ENCODE measurements around the gene OR2AP1.
"Not testable (repeated sequence)": the region's sequence is repeated elsewhere in the genome, so short reads cannot be mapped to it uniquely, and the experiment has no call there.

Gene OR2AP1

GRCh38 chr12:55572168-55572567, at the start of gene OR2AP1:
Gene OR2AP1 (plus strand): TSS chr12:55572468. CDS start chr12:55574415, 1,947 bp downstream.
- Mint-ChIP-seq H3K27ac (ENCODE audit: low read depth) (no peak within 1 kb of the TSS), H3K4me3 (no peak within 1 kb of the TSS), H3K9me3 (peaks cover 25% of the 10 kb centered on the region), H3K4me1 (no peaks in the 10 kb centered on the region), H3K27me3 (peaks cover 68% of the 10 kb centered on the region), H3K36me3 (ENCODE audit: insufficient read depth) (no peaks in the 10 kb centered on the region)
- ATAC-seq (replicated peaks; ENCODE audit: extremely low read depth, poor library complexity, severe bottlenecking) (no peak), DNase-seq (ENCODE audit: low spot score in 2 of 2) (no peak)

GRCh38 chr12:55548235-55548634, 24.0 kb upstream of the OR2AP1 start:
- H3K9me3 Mint-ChIP-seq; H3K4me3 Mint-ChIP-seq; H3K36me3 Mint-ChIP-seq (ENCODE audit: insufficient read depth); H3K27ac Mint-ChIP-seq (ENCODE audit: low read depth); ATAC-seq (replicated peaks; ENCODE audit: extremely low read depth, poor library complexity, severe bottlenecking); H3K4me1 Mint-ChIP-seq; DNase-seq (ENCODE audit: low spot score in 2 of 2): not testable (repeated sequence)
- peaks cover 85% of the 10 kb centered on the region for H3K27me3 Mint-ChIP-seq

GRCh38 chr12:55548756-55549155, 23.5 kb upstream of the OR2AP1 start:
- no peak overlapping the region for H3K27ac Mint-ChIP-seq (ENCODE audit: low read depth)
- H3K9me3 Mint-ChIP-seq = no peaks in the 10 kb centered on the region
- H3K4me1 Mint-ChIP-seq = no peaks in the 10 kb centered on the region
- no peak for ATAC-seq (replicated peaks; ENCODE audit: extremely low read depth, poor library complexity, severe bottlenecking)
- H3K27me3 Mint-ChIP-seq = peaks cover 81% of the 10 kb centered on the region
- H3K36me3 Mint-ChIP-seq (ENCODE audit: insufficient read depth) = no peaks in the 10 kb centered on the region
- no peak overlapping the region for H3K4me3 Mint-ChIP-seq
- DNase-seq (ENCODE audit: low spot score in 2 of 2) = no peak

GRCh38 chr12:55549302-55549701, 23.0 kb upstream of the OR2AP1 start, which contains the start of gene OR6C4:
Gene OR6C4 (plus strand): TSS chr12:55549602. CDS start chr12:55551227, 1,625 bp downstream.
- H3K27ac Mint-ChIP-seq (ENCODE audit: low read depth) = no peak within 1 kb of the TSS
- ATAC-seq (replicated peaks; ENCODE audit: extremely low read depth, poor library complexity, severe bottlenecking) = no peak

GRCh38 chr12:55554296-55554695, 18.0 kb upstream of the OR2AP1 start:
- peaks cover 81% of the 10 kb centered on the region for H3K27me3 Mint-ChIP-seq
- DNase-seq (ENCODE audit: low spot score in 2 of 2) = no peak
- H3K9me3 Mint-ChIP-seq = peaks cover 16% of the 10 kb centered on the region
- H3K4me3 Mint-ChIP-seq = no peak overlapping the region
- no peak overlapping the region for H3K27ac Mint-ChIP-seq (ENCODE audit: low read depth)
- H3K4me1 Mint-ChIP-seq = no peaks in the 10 kb centered on the region
- ATAC-seq (replicated peaks; ENCODE audit: extremely low read depth, poor library complexity, severe bottlenecking) = no peak
- H3K36me3 Mint-ChIP-seq (ENCODE audit: insufficient read depth) = no peaks in the 10 kb centered on the region

More at GRCh38 chr12:55549302-55549701, 23.0 kb upstream of the OR2AP1 start, which contains the start of gene OR6C4:
- no peaks in the 10 kb centered on the region for H3K4me1 Mint-ChIP-seq
- H3K36me3 Mint-ChIP-seq (ENCODE audit: insufficient read depth) = no peaks in the 10 kb centered on the region
- no peak for DNase-seq (ENCODE audit: low spot score in 2 of 2)
- H3K9me3 Mint-ChIP-seq = no peaks in the 10 kb centered on the region
- peaks cover 76% of the 10 kb centered on the region for H3K27me3 Mint-ChIP-seq
- H3K4me3 Mint-ChIP-seq = no peak within 1 kb of the TSS

GRCh38 chr12:55570060-55570459, 2.2 kb upstream of the OR2AP1 start:
- Mint-ChIP-seq H3K27me3 (peaks cover 72% of the 10 kb centered on the region), H3K9me3 (peaks cover 25% of the 10 kb centered on the region)
- H3K4me1 Mint-ChIP-seq; H3K27ac Mint-ChIP-seq (ENCODE audit: low read depth); DNase-seq (ENCODE audit: low spot score in 2 of 2); H3K36me3 Mint-ChIP-seq (ENCODE audit: insufficient read depth); H3K4me3 Mint-ChIP-seq; ATAC-seq (replicated peaks; ENCODE audit: extremely low read depth, poor library complexity, severe bottlenecking): not testable (repeated sequence)

- Mint-ChIP-seq H3K9me3 (peaks cover 25% of the 10 kb centered on the region), H3K27me3 (peaks cover 73% of the 10 kb centered on the region)
- H3K27ac Mint-ChIP-seq (ENCODE audit: low read depth); H3K4me1 Mint-ChIP-seq; H3K36me3 Mint-ChIP-seq (ENCODE audit: insufficient read depth); DNase-seq (ENCODE audit: low spot score in 2 of 2); ATAC-seq (replicated peaks; ENCODE audit: extremely low read depth, poor library complexity, severe bottlenecking); H3K4me3 Mint-ChIP-seq: not testable (repeated sequence)
These were observed 1.6 kb upstream of the OR2AP1 start for GRCh38 chr12:55570689-55571088.

GRCh38 chr12:55582066-55582465, 9.8 kb downstream of the OR2AP1 start:
- Mint-ChIP-seq H3K27ac (ENCODE audit: low read depth) (no peak overlapping the region), H3K27me3 (peaks cover 57% of the 10 kb centered on the region), H3K36me3 (ENCODE audit: insufficient read depth) (no peaks in the 10 kb centered on the region), H3K9me3 (no peaks in the 10 kb centered on the region), H3K4me3 (no peak overlapping the region), H3K4me1 (no peaks in the 10 kb centered on the region)
- no peak for DNase-seq (ENCODE audit: low spot score in 2 of 2)
- ATAC-seq (replicated peaks; ENCODE audit: extremely low read depth, poor library complexity, severe bottlenecking) = no peak

GRCh38 chr12:55585817-55586216, 13.5 kb downstream of the OR2AP1 start:
- ATAC-seq (replicated peaks; ENCODE audit: extremely low read depth, poor library complexity, severe bottlenecking) (no peak), DNase-seq (ENCODE audit: low spot score in 2 of 2) (no peak)
- H3K27me3 Mint-ChIP-seq = peaks cover 67% of the 10 kb centered on the region
- H3K27ac Mint-ChIP-seq (ENCODE audit: low read depth) = no peak overlapping the region
- H3K9me3 Mint-ChIP-seq = no peaks in the 10 kb centered on the region
- no peaks in the 10 kb centered on the region for H3K36me3 Mint-ChIP-seq (ENCODE audit: insufficient read depth)
- H3K4me1 Mint-ChIP-seq = no peaks in the 10 kb centered on the region
- H3K4me3 Mint-ChIP-seq = no peak overlapping the region

- DNase-seq (ENCODE audit: low spot score in 2 of 2); H3K4me3 Mint-ChIP-seq; H3K4me1 Mint-ChIP-seq; H3K27ac Mint-ChIP-seq (ENCODE audit: low read depth); H3K9me3 Mint-ChIP-seq; H3K36me3 Mint-ChIP-seq (ENCODE audit: insufficient read depth); ATAC-seq (replicated peaks; ENCODE audit: extremely low read depth, poor library complexity, severe bottlenecking): not testable (repeated sequence)
- peaks cover 77% of the 10 kb centered on the region for H3K27me3 Mint-ChIP-seq
These were observed 17.9 kb downstream of the OR2AP1 start for GRCh38 chr12:55590152-55590551.

GRCh38 chr12:55607821-55608594, 35.7 kb downstream of the OR2AP1 start:
- no peaks in the 10 kb centered on the region for H3K4me1 Mint-ChIP-seq
- ATAC-seq (replicated peaks; ENCODE audit: extremely low read depth, poor library complexity, severe bottlenecking) (no peak), DNase-seq (ENCODE audit: low spot score in 2 of 2) (no peak)
- no peak overlapping the region for H3K4me3 Mint-ChIP-seq
- H3K36me3 Mint-ChIP-seq (ENCODE audit: insufficient read depth) = no peaks in the 10 kb centered on the region
- H3K9me3 Mint-ChIP-seq = no peaks in the 10 kb centered on the region
- H3K27me3 Mint-ChIP-seq = peaks cover 58% of the 10 kb centered on the region
- H3K27ac Mint-ChIP-seq (ENCODE audit: low read depth) = no peak overlapping the region

- Mint-ChIP-seq H3K36me3 (ENCODE audit: insufficient read depth) (no peaks in the 10 kb centered on the region), H3K27ac (ENCODE audit: low read depth) (no peak overlapping the region), H3K4me3 (no peak overlapping the region), H3K9me3 (peaks cover 7% of the 10 kb centered on the region), H3K27me3 (peaks cover 65% of the 10 kb centered on the region), H3K4me1 (no peaks in the 10 kb centered on the region)
- no peak for ATAC-seq (replicated peaks; ENCODE audit: extremely low read depth, poor library complexity, severe bottlenecking)
- DNase-seq (ENCODE audit: low spot score in 2 of 2) = no peak
These were observed 38.3 kb downstream of the OR2AP1 start for GRCh38 chr12:55610598-55610997.

- DNase-seq (ENCODE audit: low spot score in 2 of 2) = no peak
- no peaks in the 10 kb centered on the region for H3K4me1 Mint-ChIP-seq
- H3K27me3 Mint-ChIP-seq = peaks cover 69% of the 10 kb centered on the region
- no peaks in the 10 kb centered on the region for H3K36me3 Mint-ChIP-seq (ENCODE audit: insufficient read depth)
- no peak overlapping the region for H3K27ac Mint-ChIP-seq (ENCODE audit: low read depth)
- no peak overlapping the region for H3K4me3 Mint-ChIP-seq
- ATAC-seq (replicated peaks; ENCODE audit: extremely low read depth, poor library complexity, severe bottlenecking) = no peak
- H3K9me3 Mint-ChIP-seq = peaks cover 7% of the 10 kb centered on the region
These were observed 40.4 kb downstream of the OR2AP1 start for GRCh38 chr12:55612646-55613045.

All from central memory CD8-positive, alpha-beta T cell (primary cell).